Activated naive CD4-positive, alpha-beta T cell (primary cell): ENCODE results near the gene PPP2R3B.

Experiments
- DNase-seq, 4 experiments: peaks; one replicate each; lab custom pipeline; 2025; lab: John Stamatoyannopoulos, UW

Gene PPP2R3B

DNA sequence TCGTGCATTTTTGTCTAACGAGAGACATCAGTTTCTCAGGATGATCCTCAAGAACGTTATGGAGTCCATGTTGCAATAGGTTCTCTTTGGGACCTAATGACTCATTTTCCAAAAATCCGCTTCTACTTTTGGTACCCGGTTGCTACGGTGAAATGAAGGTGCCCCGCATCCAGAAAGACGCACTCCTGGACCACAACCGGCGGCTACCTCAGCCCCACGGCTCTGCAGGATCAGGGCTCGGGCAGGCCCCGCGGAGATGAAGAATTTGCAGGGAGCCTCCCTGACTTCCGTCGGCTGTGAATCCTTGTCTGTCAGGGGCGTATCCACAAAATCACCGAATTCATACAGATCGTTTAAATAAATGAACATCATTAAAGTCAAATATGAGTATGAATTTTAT lies 83.7 kb downstream of the PPP2R3B start:
- DNase-seq: no peak

DNA sequence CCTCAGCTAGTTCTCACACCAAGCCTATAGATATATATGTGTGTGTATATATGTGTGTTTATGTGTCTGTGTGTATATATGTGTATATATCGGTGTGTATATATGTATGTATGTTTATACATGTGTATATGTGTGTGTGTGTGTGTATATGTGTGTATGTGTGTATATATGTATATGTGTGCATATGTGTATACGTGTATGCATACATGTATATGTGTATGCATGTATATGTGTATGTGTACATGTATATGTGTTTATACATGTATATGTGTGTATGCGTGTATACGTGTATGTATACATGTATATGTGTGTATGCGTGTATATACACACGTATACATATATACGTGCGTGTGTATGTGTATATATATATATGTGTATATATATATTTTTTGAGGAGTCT lies 86.4 kb downstream of the PPP2R3B start:
- DNase-seq: no peak

DNA sequence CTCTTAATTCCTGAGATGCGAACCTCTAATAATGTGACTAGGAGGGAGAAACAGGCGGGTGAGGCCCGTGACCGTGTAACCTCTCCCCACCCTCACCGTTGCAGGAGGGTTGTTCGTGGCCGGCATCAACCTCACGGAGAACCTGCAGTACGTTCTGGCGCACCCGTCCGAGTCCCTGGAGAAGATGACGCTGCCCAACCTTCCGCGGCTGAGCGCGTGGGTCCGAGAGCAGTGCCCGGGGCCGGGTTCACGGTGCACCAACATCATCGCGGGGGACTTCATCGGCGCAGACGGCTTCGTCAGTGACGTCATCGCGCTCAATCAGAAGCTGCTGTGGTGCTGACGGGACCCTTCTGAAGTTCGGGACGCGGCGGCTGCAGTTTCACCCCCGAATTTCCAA lies 87.7 kb downstream of the PPP2R3B start:
- no peak for DNase-seq

DNA sequence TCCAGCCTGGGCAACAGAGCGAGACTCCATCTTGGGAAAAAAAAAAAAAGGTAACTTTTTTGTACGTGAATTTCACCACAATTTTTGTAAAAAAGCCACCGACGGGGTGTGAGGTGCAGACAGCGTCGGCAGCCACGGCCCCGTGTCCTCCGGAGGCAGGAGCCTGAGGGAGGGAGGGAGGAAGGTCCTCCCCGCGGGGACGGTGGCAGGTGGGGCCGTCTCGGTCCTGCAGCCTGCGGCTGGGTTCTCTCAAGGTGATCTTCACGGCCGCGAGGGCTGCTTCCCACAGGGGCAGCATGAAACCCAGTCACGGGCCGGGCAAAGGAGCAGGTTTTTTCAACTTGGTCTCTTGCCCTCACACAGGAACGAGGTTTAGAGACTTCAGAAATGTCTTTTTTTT lies 91.6 kb downstream of the PPP2R3B start:
- no peak for DNase-seq

DNA sequence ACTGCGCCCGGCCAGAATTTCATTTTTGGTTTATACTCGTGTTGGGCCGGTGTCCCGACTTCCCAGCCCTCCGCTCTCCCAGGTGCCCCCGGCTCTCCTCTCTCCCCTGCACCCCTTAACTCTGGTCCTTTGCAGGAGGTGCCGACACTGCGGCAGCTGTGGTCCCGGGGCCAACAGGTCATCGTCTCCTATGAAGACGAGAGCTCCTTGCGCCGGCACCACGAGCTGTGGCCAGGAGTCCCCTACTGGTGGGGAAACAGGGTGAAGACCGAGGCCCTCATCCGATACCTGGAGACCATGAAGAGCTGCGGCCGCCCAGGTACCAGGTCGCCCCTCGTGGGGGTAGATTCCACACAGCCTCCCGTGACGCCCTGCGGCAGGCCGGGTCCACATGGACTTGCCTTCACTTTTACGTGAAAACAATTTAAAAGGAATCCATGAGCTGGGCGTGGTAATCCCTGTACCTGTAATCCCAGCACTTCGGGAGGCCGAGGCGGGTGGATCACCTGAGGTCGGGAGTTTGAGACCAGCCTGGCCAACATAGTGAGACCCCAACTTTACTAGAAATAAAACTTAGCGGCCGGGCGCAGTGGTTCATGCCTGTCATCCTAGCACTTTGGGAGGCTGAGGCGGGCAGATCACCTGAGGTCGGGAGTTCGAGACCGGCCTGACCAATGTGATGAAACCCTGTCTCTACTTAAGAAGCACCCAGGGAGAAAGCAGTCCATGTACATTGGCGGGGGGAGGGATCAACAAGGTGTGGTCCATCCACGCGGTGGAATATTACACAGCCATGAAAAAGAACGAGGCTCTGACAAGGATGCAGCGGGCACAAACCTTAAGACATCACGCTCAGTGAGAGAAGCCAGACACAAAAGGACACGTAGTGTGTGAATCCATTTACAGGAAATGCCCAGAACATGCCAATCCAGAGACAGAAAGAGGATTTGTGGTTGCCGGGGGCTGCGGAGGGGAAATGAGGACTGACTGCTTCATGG lies 93.5 kb downstream of the PPP2R3B start:
- no peak for DNase-seq

DNA sequence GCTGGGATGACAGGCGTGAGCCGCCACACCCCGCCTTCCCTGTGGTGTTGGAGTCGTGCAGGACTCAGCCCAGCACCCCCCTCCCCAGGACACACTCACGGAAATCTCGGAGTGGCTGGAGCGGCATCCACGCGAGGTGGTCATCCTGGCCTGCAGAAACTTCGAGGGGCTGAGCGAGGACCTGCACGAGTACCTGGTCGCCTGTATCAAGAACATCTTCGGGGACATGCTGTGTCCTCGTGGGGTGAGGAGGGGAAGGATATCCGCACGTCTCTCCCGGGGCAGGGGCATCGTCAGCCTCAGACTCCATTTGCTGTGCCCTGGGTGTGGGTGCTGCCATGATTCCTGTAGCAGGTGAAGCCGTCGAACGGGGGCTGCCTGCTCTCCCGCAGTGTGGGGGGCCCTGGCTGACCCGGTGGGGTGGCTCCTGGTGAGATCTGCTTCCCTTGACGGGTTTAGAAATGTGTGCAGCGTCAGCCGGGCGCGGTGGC lies 95.3 kb downstream of the PPP2R3B start:
- no peak for DNase-seq

DNA sequence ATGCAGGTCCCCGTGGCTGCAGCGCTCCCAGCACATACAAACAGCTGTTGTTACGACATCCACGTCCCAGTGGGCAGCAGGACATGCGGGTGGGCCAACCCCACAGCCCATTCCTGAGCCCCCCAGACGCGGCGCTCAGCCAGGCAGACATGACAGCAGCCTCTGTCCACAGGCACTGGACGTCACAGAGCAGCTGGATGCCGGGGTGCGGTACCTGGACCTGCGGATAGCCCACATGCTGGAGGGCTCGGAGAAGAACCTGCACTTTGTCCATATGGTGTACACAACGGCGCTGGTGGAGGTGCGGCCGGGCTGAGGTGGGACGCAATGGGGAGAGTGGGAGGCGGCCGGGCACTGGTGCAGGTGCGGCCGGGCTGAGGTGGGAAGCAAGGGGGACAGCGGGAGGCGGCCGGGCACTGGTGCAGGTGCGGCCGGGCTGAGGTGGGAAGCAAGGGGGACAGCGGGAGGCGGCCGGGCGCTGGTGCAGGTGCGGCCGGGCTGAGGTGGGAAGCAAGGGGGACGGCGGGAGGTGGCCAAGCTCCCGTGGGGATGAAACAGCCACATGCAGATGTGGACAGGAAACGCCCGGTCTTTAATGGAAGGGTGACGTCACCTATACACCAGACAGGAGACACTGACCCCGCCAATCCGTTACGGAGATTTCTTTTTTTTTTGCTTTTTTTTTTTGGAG lies 96.1 kb downstream of the PPP2R3B start:
- DNase-seq: no peak

DNA sequence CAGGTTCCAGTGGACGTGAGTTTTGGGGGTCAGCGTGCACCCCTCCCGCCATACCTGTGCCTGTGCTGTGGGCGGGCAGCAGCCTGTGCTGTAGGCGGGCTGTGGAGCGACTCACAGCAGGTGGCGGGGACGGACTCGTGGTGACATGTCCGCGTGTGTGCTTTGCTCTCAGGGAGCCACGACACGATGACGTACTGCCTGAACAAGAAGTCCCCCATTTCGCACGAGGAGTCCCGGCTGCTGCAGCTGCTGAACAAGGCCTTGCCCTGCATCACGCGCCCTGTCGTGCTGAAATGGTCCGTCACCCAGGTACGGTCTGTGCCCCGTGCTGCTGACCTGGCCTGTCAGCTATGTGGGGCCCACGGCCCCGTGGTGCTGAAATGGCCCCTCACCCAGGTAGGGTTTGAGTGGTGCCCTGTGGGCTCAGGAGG lies 98.1 kb downstream of the PPP2R3B start:
- DNase-seq: no peak

DNA sequence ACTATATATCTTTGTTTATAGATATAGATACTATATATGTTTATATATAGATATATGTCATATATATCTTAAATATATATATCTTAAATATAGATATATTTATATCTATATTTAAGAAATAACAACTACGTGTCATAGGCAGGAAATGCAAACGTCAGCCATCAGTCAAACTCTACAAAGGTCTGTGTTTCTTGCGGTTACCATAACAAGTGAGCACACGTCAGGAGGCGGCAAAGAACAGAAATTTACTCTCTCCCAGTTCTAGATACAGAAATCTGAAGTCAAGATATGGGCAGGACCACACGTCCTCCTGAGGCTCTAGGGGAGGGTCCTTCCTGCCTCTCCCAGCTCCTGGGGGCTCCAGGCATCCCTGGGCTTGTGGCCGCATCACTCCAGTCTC lies 99.0 kb downstream of the PPP2R3B start:
- no peak for DNase-seq

DNA sequence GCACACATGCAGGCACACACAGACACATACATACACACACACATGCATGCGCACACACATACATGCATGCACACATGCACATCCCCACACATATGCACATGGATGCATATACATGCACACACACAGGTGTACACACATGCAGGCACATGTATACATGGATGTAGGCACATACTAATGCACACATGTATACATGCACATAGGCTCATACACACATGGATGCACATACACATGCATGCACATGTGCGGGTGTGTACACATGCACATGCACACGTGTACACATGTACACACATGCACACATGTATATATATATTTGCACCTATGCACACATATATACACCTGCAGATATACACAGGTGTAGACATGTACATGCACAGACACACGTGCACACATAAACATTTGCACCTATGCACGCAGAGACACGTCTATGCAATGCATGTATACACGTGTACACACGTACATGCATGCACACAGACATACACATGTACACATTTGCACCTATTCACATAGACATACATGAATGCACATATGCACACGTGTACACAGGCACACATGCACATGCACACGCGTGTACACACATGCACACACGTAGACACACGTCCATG lies 101.5 kb downstream of the PPP2R3B start:
- DNase-seq: no peak
